Ectodermal cell (in vitro differentiated cells): Measurements from ENCODE around the gene GALNT8.
"Not testable (repeated sequence)": the region's sequence is repeated elsewhere in the genome, so short reads cannot be mapped to it uniquely, and the experiment has no call there.

Source experiments
- H3K27ac ChIP-seq: 2 replicates; pipeline ENCODE4 v1.7.0; 2013; ENCODE audit warnings: mild to moderate bottlenecking, low read depth, low read length; ENCODE audit not compliant: insufficient read depth, poor library complexity, severe bottlenecking
- H3K27me3 ChIP-seq: 2 replicates; pipeline ENCODE4 v1.7.0; 2013; ENCODE audit warnings: mild to moderate bottlenecking, low read length; ENCODE audit not compliant: insufficient read depth, control insufficient read depth, poor library complexity, severe bottlenecking
- H3K36me3 ChIP-seq: one replicate; pipeline ENCODE4 v1.7.0; 2013; ENCODE audit warnings: low read length; ENCODE audit not compliant: control insufficient read depth, insufficient read depth
- H3K4me1 ChIP-seq: one replicate; pipeline ENCODE4 v1.7.0; 2013; ENCODE audit warnings: low read length; ENCODE audit not compliant: control insufficient read depth, insufficient read depth
- H3K4me3 ChIP-seq: 2 replicates; pipeline ENCODE4 v1.7.0; 2013; ENCODE audit warnings: low read depth, low read length, control low read depth; ENCODE audit not compliant: insufficient read depth
- H3K9me3 ChIP-seq: 2 replicates; pipeline ENCODE4 v1.7.0; 2013; ENCODE audit warnings: mild to moderate bottlenecking, low read length, moderate library complexity; ENCODE audit not compliant: control insufficient read depth
- WGBS, 2 experiments: methylation state at CpG; one replicate each; pipeline ENCODE4 v1.1.7; 2013; ENCODE audit warnings: missing lambda C conversion rate in 2 of 2; 5-methylcytosine and 5-hydroxymethylcytosine counted together

The GALNT8 gene

DNA sequence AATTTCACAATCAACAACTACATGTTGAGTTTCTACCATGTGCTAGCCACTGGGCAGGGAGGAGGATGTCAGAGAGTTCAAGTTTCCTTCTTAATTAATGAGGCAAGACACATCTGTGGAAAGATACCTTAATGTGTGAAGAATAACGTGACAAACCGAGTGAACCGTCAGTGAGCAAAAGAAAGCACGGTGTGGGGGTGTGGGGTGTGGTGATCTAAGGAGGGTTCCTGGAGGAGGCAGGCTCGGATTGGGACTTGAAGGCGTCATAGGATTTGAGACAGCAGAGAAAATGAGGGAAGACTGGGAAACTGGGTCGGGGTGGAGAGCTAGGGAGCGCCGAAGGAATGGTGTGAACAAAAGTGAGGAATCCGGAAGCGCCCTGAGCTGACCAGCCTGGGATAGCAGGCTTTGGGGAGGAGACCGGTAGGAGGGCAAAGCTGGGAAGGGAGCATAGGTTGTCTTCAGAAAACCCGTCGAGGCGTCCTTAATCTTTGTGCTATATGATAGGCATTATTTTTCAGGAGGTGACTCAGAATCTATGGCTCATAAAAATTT lies 22.3 kb downstream of the GALNT8 start:
- no peaks in the 10 kb centered on the region for H3K4me1 ChIP-seq
- no peak overlapping the region for H3K27ac ChIP-seq
- no peaks in the 10 kb centered on the region for H3K36me3 ChIP-seq
- H3K27me3 ChIP-seq = no peaks in the 10 kb centered on the region
- WGBS, 2 experiments = 90% methylated on average over 15 of the region's 15 CpGs
- no peak overlapping the region for H3K4me3 ChIP-seq
- H3K9me3 ChIP-seq = no peaks in the 10 kb centered on the region

DNA sequence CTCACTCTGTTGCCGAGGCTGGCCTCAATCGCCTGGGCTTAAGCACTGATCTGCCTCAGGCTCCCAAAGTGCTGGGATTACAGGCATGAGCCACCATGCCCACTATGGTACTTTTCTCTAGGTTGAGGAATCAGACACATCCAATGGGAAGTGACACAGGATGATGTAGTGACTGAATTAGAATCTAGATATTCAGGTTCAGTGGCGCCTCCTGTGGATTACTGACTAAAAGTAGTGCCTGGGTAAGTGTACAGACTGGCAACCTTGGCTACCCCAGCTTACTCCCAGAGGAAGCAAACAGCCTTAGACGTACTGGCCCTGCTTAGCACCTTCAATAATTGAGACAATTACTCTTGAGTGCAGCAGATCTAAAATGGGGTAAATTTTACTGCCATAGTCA lies 22.8 kb downstream of the GALNT8 start:
- Histone ChIP-seq H3K4me1 (no peaks in the 10 kb centered on the region), H3K27ac (no peak overlapping the region), H3K9me3 (no peaks in the 10 kb centered on the region), H3K36me3 (no peaks in the 10 kb centered on the region), H3K27me3 (no peaks in the 10 kb centered on the region), H3K4me3 (no peak overlapping the region)
- WGBS, 2 experiments = 92 to 99% methylated on average over 4 of the region's 4 CpGs

DNA sequence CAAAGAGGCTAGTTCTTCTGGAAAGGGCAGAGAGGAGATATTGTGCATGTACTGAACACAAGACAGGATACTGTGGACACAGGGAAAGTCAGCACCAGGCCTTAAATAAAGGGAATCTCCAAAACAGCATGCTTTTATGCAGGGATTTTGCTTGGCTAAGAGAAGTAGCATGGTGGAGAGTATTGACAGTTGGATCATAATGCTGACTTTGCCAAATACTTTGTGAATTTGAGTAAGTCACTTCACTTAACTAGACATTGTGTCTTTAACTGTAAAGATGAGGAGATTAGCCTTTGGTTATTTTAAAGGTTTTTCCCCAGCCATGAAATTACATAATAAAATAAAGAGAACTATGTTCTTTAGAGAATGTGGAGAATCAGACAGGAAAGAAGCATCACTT lies 24.5 kb downstream of the GALNT8 start:
- H3K4me1 ChIP-seq = no peaks in the 10 kb centered on the region

DNA sequence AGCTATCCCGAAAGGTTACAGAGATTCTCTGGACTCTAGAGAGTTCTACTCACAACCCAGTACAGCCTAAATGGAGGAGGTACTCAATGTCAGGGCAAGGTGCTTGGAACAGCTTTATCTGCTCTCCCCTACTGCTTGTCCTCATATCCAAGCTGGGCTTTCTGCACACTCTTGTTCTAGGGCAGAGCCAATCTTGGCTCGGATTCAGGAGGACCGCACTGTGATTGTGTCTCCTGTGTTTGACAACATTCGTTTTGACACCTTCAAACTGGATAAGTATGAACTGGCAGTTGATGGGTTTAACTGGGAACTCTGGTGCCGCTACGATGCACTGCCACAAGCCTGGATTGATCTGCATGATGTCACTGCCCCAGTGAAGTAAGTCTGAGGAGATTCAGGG lies 25.0 kb downstream of the GALNT8 start:
- WGBS, 2 experiments = 93 to 95% methylated on average over 6 of the region's 6 CpGs
- H3K36me3 ChIP-seq = no peaks in the 10 kb centered on the region
- no peak overlapping the region for H3K4me3 ChIP-seq
- no peaks in the 10 kb centered on the region for H3K9me3 ChIP-seq
- H3K4me1 ChIP-seq = no peaks in the 10 kb centered on the region
- no peak overlapping the region for H3K27ac ChIP-seq
- H3K27me3 ChIP-seq = no peaks in the 10 kb centered on the region

More for the DNA sequence above, 24.5 kb downstream of the GALNT8 start:
- Histone ChIP-seq H3K4me3 (no peak overlapping the region), H3K9me3 (no peaks in the 10 kb centered on the region), H3K36me3 (no peaks in the 10 kb centered on the region), H3K27me3 (no peaks in the 10 kb centered on the region), H3K27ac (no peak overlapping the region)

DNA sequence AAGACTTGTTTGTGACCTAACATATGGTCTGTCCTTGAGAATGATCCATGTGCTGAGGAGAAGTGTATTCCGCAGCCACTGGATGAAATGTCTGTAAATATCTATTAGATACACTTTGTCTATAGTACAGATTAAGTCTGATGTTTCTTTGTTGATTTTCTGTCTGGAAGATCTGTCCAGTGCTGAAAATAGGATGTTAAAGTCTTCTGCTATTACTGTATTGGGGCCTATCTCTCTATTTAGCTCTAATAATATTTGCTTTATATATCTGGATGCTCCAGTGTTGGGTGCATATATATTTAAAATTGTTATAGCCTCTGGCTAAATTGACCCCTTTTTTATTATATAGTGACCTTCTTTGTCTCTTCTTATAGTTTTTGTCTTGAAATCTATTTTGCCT lies 31.5 kb downstream of the GALNT8 start:
- WGBS, 2 experiments = 90% methylated on average over 1 of the region's 1 CpG; no CpG with 5 or more reads in 1 of the 2 experiments
- H3K4me3 ChIP-seq, H3K36me3 ChIP-seq, H3K27me3 ChIP-seq, H3K4me1 ChIP-seq, H3K27ac ChIP-seq, H3K9me3 ChIP-seq: not testable (repeated sequence)

DNA sequence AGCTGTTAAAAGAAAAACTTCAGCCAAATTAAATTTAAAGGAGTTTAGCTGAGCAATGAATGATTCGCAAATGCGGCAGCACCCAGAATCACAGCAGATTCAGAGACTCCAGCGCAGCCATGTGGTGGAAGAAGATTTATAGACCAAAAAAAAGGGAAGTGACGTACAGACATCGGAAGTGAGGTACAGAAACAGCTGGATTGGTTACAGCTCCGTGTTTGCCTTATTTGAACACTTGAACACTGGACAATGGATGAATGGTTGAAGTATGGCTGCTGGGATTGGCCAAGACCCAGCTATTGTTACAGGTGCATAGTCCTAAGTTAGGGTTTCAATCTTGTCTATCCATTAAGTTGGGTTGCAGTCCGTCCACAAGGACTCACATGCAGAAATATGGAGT lies 42.6 kb downstream of the GALNT8 start:
- no peak overlapping the region for H3K27ac ChIP-seq
- 96% methylated on average over 7 of the region's 7 CpGs for WGBS, 2 experiments
- H3K4me1 ChIP-seq = no peaks in the 10 kb centered on the region
- no peaks in the 10 kb centered on the region for H3K27me3 ChIP-seq
- H3K9me3 ChIP-seq = no peaks in the 10 kb centered on the region
- H3K4me3 ChIP-seq = no peak overlapping the region
- H3K36me3 ChIP-seq = peaks cover 3% of the 10 kb centered on the region

DNA sequence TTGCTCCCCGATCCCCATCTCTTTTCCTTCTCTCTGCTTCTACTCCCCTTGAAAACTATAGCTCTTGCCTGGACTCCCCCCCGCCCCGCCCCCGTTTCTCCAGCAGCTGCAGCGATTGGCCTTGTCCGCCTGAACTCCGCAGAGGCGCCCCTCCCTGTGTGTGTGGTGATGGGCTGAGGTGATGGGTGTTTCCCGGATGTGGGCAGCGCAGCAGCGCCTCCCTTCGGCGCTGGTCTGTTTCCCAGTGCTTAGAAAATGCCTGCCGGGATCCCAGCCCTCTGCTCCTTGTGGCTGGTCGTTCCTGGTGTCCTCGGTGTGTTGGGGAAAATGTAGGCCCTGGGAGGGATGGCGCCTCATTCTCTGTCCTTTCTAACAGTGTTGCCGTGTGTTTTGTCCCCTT lies 43.3 kb downstream of the GALNT8 start:
- Histone ChIP-seq H3K4me1 (no peaks in the 10 kb centered on the region), H3K27ac (no peak overlapping the region), H3K27me3 (no peaks in the 10 kb centered on the region), H3K4me3 (no peak overlapping the region), H3K36me3 (peaks cover 3% of the 10 kb centered on the region), H3K9me3 (no peaks in the 10 kb centered on the region)
- 27 to 33% methylated on average over 18 of the region's 18 CpGs for WGBS, 2 experiments

DNA sequence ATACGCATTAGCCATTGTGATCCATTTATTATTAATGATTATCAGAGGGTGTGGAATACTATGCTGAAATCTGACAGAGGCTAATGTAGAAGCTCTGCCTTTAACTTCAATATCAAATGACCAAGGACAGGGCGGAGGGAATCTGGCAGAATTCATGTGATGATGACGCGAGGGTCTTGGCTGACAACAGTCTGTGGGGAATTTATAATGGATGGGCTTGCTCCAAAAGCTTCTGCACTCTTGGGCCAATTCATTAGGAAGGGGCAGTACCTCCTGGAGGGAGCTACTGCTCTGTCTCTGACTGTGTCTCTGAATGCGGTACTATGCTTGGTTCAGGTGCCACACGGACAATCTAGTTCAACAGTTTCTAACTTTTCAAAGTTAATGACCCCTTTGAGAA lies 46.2 kb downstream of the GALNT8 start:
- H3K4me1 ChIP-seq = no peaks in the 10 kb centered on the region
- no peaks in the 10 kb centered on the region for H3K9me3 ChIP-seq
- peaks cover 3% of the 10 kb centered on the region for H3K36me3 ChIP-seq
- no peak overlapping the region for H3K27ac ChIP-seq
- H3K4me3 ChIP-seq = no peak overlapping the region
- 94 to 96% methylated on average over 6 of the region's 6 CpGs for WGBS, 2 experiments
- H3K27me3 ChIP-seq = no peaks in the 10 kb centered on the region

DNA sequence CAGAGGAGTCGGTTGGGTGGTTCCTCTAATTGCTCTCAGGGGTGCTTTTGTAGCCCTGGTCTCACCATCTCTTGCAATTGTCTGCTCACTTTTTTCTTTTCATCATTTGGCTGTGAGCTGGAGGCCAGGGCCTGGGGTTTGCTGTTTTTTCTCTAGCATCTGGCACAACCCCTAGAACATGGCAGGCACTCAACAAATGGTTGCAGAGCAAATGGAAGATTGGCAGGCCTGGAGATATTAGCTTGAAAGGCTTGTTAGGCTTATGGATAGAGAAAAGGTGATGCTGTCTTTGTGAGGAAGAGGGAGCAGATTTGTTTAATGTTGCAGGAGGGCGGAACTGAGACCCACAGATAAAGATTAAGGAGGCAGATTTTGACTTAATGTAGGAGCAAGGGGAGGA lies 47.0 kb downstream of the GALNT8 start:
- Histone ChIP-seq H3K27ac (no peak overlapping the region), H3K36me3 (peaks cover 3% of the 10 kb centered on the region), H3K4me1 (no peaks in the 10 kb centered on the region), H3K9me3 (no peaks in the 10 kb centered on the region), H3K27me3 (no peaks in the 10 kb centered on the region), H3K4me3 (no peak overlapping the region)
- 94 to 95% methylated on average over 2 of the region's 2 CpGs for WGBS, 2 experiments

DNA sequence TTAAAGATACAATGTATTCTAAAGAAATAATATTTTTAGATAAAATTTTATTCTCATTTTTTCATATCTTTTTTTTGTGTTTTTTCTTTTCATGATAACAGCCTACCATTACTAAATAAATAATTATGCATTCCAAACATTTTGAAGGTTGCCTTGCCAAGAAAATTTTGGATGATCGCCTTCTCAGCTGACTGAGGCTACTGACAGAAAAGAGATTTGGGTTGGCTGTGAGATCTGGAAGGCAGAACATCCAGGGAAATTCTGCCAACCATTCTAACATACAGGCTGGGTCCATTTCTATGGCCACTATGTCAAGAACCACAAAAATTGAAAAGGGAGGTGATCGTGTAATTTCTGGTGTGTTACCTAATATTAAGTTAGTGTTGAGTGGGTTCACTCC lies 48.1 kb downstream of the GALNT8 start:
- Histone ChIP-seq H3K4me1 (no peaks in the 10 kb centered on the region), H3K27me3 (no peaks in the 10 kb centered on the region), H3K4me3 (no peak overlapping the region), H3K9me3 (no peaks in the 10 kb centered on the region), H3K36me3 (peaks cover 3% of the 10 kb centered on the region), H3K27ac (no peak overlapping the region)
- 88 to 100% methylated on average over 1 of the region's 2 CpGs for WGBS, 2 experiments

DNA sequence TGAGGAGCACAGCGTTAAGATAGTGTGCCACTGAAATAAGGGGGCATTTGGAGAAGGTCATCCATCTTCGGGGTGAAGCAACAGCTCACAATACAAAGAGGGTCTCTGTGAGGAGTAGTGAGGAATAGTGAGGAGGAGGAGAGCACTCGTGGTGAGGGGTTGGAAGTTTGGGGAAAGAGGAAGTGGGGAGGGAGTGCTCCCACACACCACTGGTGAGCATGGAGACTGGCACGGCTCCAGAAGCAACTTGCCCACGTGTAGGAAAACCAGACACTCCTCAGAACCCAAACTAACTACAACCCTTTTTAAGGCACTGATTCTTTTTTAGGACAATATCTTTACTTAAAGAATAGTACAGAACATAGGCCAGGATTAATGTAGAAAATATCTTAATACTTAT lies 48.9 kb downstream of the GALNT8 start:
- peaks cover 1% of the 10 kb centered on the region for H3K36me3 ChIP-seq
- WGBS, 2 experiments = 88 to 91% methylated on average over 5 of the region's 5 CpGs
- H3K4me1 ChIP-seq = no peaks in the 10 kb centered on the region
- no peak overlapping the region for H3K27ac ChIP-seq
- no peaks in the 10 kb centered on the region for H3K27me3 ChIP-seq
- H3K4me3 ChIP-seq = no peak overlapping the region
- no peaks in the 10 kb centered on the region for H3K9me3 ChIP-seq
